Parathyroid adenoma (tissue), 2 donors: ENCODE results near the gene ZNF316.

ENCODE experiments used
- H2AFZ ChIP-seq: fragments of 300-600 bp; sonication (generic); one replicate; pipeline ENCODE4 v1.7.0; 2017; ENCODE audit warnings: antibody characterized with exemption, mild to moderate bottlenecking
- H3K27ac ChIP-seq: fragments of 300-600 bp; sonication (generic); one replicate; pipeline ENCODE4 v1.7.0; 2017
- H3K27me3 ChIP-seq: fragments of 300-600 bp; sonication (generic); one replicate; pipeline ENCODE4 v1.7.0; 2017; ENCODE audit warnings: low read length; ENCODE audit not compliant: control insufficient read depth, insufficient read depth
- H3K36me3 ChIP-seq: fragments of 300-600 bp; sonication (generic); one replicate; pipeline ENCODE4 v1.7.0; 2017; ENCODE audit warnings: low read length; ENCODE audit not compliant: control insufficient read depth, insufficient read depth
- H3K4me1 ChIP-seq: fragments of 300-600 bp; sonication (generic); one replicate; pipeline ENCODE4 v1.7.0; 2017; ENCODE audit warnings: control low read depth
- H3K4me2 ChIP-seq: fragments of 300-600 bp; sonication (generic); one replicate; pipeline ENCODE4 v1.7.0; 2017; ENCODE audit warnings: low read length
- H3K4me3 ChIP-seq: fragments of 300-600 bp; sonication (generic); one replicate; pipeline ENCODE4 v1.7.0; 2017; ENCODE audit warnings: low read depth, low read length
- H3K79me2 ChIP-seq: fragments of 300-600 bp; sonication (generic); one replicate; pipeline ENCODE4 v1.7.0; 2017; ENCODE audit warnings: control low read depth
- H3K9ac ChIP-seq: fragments of 300-600 bp; sonication (generic); one replicate; pipeline ENCODE4 v1.7.0; 2017; ENCODE audit warnings: mild to moderate bottlenecking
- H3K9me3 ChIP-seq: fragments of 300-600 bp; sonication (generic); one replicate; pipeline ENCODE4 v1.7.0; 2017; ENCODE audit warnings: low read length; ENCODE audit not compliant: control insufficient read depth
- CTCF ChIP-seq: fragments of 300-600 bp; sonication (generic); IDR thresholded peaks from one replicate; pipeline ENCODE4 v1.7.0; 2017; ENCODE audit warnings: antibody characterized with exemption, mild to moderate bottlenecking
- donor health status: primary hyperparathyroidism.

ZNF316 gene

GRCh38 chr7:6680146-6680545 lies 43.0 kb downstream of the ZNF316 start:
- H3K9me3 ChIP-seq = peaks cover 5% of the 10 kb centered on the region

GRCh38 chr7:6691103-6691502 lies 54.0 kb downstream of the ZNF316 start:
- peaks cover 51% of the 10 kb centered on the region for H3K36me3 ChIP-seq
- no peaks in the 10 kb centered on the region for H3K79me2 ChIP-seq
- H3K4me1 ChIP-seq = no peaks in the 10 kb centered on the region
- H3K27ac ChIP-seq = no peak overlapping the region
- H2AFZ ChIP-seq = no peak overlapping the region
- H3K27me3 ChIP-seq = no peaks in the 10 kb centered on the region
- H3K4me3 ChIP-seq = no peak overlapping the region
- no peak overlapping the region for H3K4me2 ChIP-seq
- TF ChIP-seq CTCF = no peak
- peaks cover 36% of the 10 kb centered on the region for H3K9me3 ChIP-seq
- H3K9ac ChIP-seq = no peak overlapping the region

More at GRCh38 chr7:6680146-6680545, 43.0 kb downstream of the ZNF316 start:
- H2AFZ ChIP-seq = no peak overlapping the region
- no peaks in the 10 kb centered on the region for H3K79me2 ChIP-seq
- TF ChIP-seq CTCF = no peak
- no peaks in the 10 kb centered on the region for H3K27me3 ChIP-seq
- no peaks in the 10 kb centered on the region for H3K4me1 ChIP-seq
- no peak overlapping the region for H3K9ac ChIP-seq
- H3K4me3 ChIP-seq = no peak overlapping the region
- peaks cover 2% of the 10 kb centered on the region for H3K36me3 ChIP-seq
- H3K27ac ChIP-seq = no peak overlapping the region
- no peak overlapping the region for H3K4me2 ChIP-seq

- Histone ChIP-seq H2AFZ (no peak overlapping the region), H3K9ac (no peak overlapping the region), H3K36me3 (peaks cover 52% of the 10 kb centered on the region), H3K27me3 (no peaks in the 10 kb centered on the region), H3K4me2 (no peak overlapping the region), H3K4me3 (no peak overlapping the region), H3K79me2 (no peaks in the 10 kb centered on the region), H3K27ac (no peak overlapping the region), H3K9me3 (peaks cover 36% of the 10 kb centered on the region), H3K4me1 (no peaks in the 10 kb centered on the region)
- no peak for TF ChIP-seq CTCF
Observed at GRCh38 chr7:6691609-6692106, 54.5 kb downstream of the ZNF316 start.

GRCh38 chr7:6700793-6701192 lies 63.7 kb downstream of the ZNF316 start:
- Histone ChIP-seq H3K9me3 (peaks cover under 1% of the 10 kb centered on the region), H2AFZ (no peak overlapping the region), H3K79me2 (peaks cover 39% of the 10 kb centered on the region), H3K4me3 (no peak overlapping the region), H3K4me1 (peaks cover 18% of the 10 kb centered on the region), H3K9ac (no peak overlapping the region), H3K27ac (no peak overlapping the region), H3K4me2 (no peak overlapping the region), H3K27me3 (no peaks in the 10 kb centered on the region), H3K36me3 (peaks cover 10% of the 10 kb centered on the region)
- TF ChIP-seq CTCF = no peak

- Histone ChIP-seq H3K36me3 (peaks cover 3% of the 10 kb centered on the region), H2AFZ (no peak overlapping the region), H3K4me2 (peak overlapping the region; percentile 14), H3K27ac (no peak overlapping the region), H3K4me3 (no peak overlapping the region), H3K9ac (no peak overlapping the region), H3K27me3 (no peaks in the 10 kb centered on the region), H3K9me3 (no peaks in the 10 kb centered on the region), H3K79me2 (peaks cover 45% of the 10 kb centered on the region), H3K4me1 (peaks cover 19% of the 10 kb centered on the region)
- no peak for TF ChIP-seq CTCF
Observed at GRCh38 chr7:6701860-6702259, 64.7 kb downstream of the ZNF316 start.
